Tibial nerve (tissue), 3 donors: ENCODE measurements around the gene FAM200B.

ENCODE experiments used
- EP300 ChIP-seq, 2 donors: sonication (generic); formaldehyde crosslinking; IDR thresholded peaks; one replicate each; pipeline ENCODE4 v1.6.1; 2017; ENCODE audit warnings: antibody characterized with exemption in 2 of 2, mild to moderate bottlenecking in 1 of 2
- POLR2A ChIP-seq, 2 donors: fragments of 450-650 bp; IDR thresholded peaks; one replicate each; pipeline ENCODE4 v1.6.1; 2017; ENCODE audit warnings: antibody characterized with exemption in 2 of 2, mild to moderate bottlenecking in 2 of 2, moderate library complexity in 2 of 2

DNA sequence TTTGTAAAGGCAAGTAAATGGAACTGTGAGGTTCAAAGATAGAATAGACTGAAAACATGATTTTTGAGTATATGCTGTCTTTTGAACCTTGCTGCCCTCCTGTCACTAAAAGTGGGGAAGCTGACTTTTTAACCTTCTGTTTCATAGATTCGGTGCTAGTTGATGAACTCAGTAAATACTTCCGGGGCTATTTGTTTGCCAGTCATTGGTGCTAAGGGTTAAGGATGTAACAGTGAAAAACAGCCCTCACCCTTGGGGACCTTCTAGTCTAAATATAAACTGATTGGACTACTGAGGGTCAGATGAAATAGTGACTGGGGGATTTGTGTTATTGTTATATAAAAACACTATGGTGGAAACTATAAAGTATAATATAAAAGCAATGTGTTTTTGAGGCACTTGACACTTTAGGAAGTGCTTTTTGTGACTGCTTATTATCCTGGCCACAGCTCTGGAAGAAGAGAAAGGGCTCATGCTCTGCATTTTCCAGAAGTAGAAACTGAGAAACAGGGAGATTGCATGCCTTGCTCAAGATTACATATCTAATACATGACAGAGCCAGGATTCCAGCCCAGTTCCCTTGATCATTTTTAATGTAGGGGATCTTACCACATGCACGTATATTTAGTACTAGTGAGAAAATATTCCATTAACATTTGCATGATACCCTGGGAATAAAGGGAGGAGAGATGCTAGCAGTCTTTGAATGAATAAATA lies 25.2 kb downstream of the FAM200B start:
- TF ChIP-seq EP300 (IDR thresholded peaks at IDR 0.05) (no peak), POLR2A (IDR thresholded peaks at IDR 0.05) (no peak)
